Stimulated activated memory B cell treated with anti-CD40 and anti-IgM and Interleukin-4, amounts not matched to agents 10 μg/mL and 1 μg/mL and 100 μg/mL, for 72 hours (primary cell): ENCODE measurements around the gene OR4K15.
"Not testable (repeated sequence)": the region's sequence is repeated elsewhere in the genome, so short reads cannot be mapped to it uniquely, and the experiment has no call there.

Experiments used
- ATAC-seq: fragments of 150-1000 bp; cut with Tn5 transposase; 2 replicates; pipeline ENCODE4 v1.10.0; 2021
- H3K27ac Mint-ChIP-seq: one replicate; pipeline ENCODE4 v1.8.0; 2022; ENCODE audit warnings: mild to moderate bottlenecking, mixed read lengths
- H3K27me3 Mint-ChIP-seq: one replicate; pipeline ENCODE4 v1.8.0; 2022; ENCODE audit warnings: mixed read lengths
- H3K36me3 Mint-ChIP-seq: one replicate; pipeline ENCODE4 v1.8.0; 2022; ENCODE audit warnings: mixed read lengths
- H3K4me1 Mint-ChIP-seq: one replicate; pipeline ENCODE4 v1.8.0; 2022; ENCODE audit warnings: mixed read lengths
- H3K4me3 Mint-ChIP-seq: one replicate; pipeline ENCODE4 v1.8.0; 2022; ENCODE audit warnings: mild to moderate bottlenecking, moderate library complexity, mixed read lengths
- H3K9me3 Mint-ChIP-seq: one replicate; pipeline ENCODE4 v1.8.0; 2022; ENCODE audit warnings: mixed read lengths

The OR4K15 gene

GRCh38 chr14:19975291-19975690 is at the start of gene OR4K15:
OR4K15 (plus strand) TSS chr14:19975591; CDS start chr14:19975591, 0 bp downstream.
- H3K4me3 Mint-ChIP-seq, result no peak within 1 kb of the TSS
- H3K36me3 Mint-ChIP-seq, result no peaks in the 10 kb centered on the region
- H3K4me1 Mint-ChIP-seq, result no peaks in the 10 kb centered on the region
- ATAC-seq, result no peak
- no peak within 1 kb of the TSS for H3K27ac Mint-ChIP-seq
- H3K9me3 Mint-ChIP-seq, result peaks cover 4% of the 10 kb centered on the region
- no peaks in the 10 kb centered on the region for H3K27me3 Mint-ChIP-seq

GRCh38 chr14:19930617-19931016 is 44.8 kb upstream of the OR4K15 start, which contains the start of gene OR4K1:
OR4K1 (plus strand) TSS chr14:19930917; CDS start chr14:19935667, 4,750 bp downstream.
- H3K9me3 Mint-ChIP-seq, result peaks cover 2% of the 10 kb centered on the region
- H3K4me3 Mint-ChIP-seq, result no peak within 1 kb of the TSS
- H3K36me3 Mint-ChIP-seq, result no peaks in the 10 kb centered on the region
- ATAC-seq, result no peak
- no peak within 1 kb of the TSS for H3K27ac Mint-ChIP-seq
- H3K4me1 Mint-ChIP-seq, result no peaks in the 10 kb centered on the region
- no peaks in the 10 kb centered on the region for H3K27me3 Mint-ChIP-seq

GRCh38 chr14:19941668-19942067 is 33.7 kb upstream of the OR4K15 start:
- no peak overlapping the region for H3K27ac Mint-ChIP-seq
- H3K4me1 Mint-ChIP-seq, result no peaks in the 10 kb centered on the region
- H3K9me3 Mint-ChIP-seq, result peaks cover under 1% of the 10 kb centered on the region
- no peak overlapping the region for H3K4me3 Mint-ChIP-seq
- H3K27me3 Mint-ChIP-seq, result no peaks in the 10 kb centered on the region
- H3K36me3 Mint-ChIP-seq, result no peaks in the 10 kb centered on the region
- no peak for ATAC-seq

GRCh38 chr14:19947413-19948090 is 27.8 kb upstream of the OR4K15 start:
- no peak for ATAC-seq
- H3K9me3 Mint-ChIP-seq, result peaks cover 3% of the 10 kb centered on the region
- no peak overlapping the region for H3K27ac Mint-ChIP-seq
- no peaks in the 10 kb centered on the region for H3K4me1 Mint-ChIP-seq
- H3K4me3 Mint-ChIP-seq, result no peak overlapping the region
- no peaks in the 10 kb centered on the region for H3K36me3 Mint-ChIP-seq
- H3K27me3 Mint-ChIP-seq, result no peaks in the 10 kb centered on the region

GRCh38 chr14:19949218-19949617 is 26.2 kb upstream of the OR4K15 start:
- H3K36me3 Mint-ChIP-seq, result no peaks in the 10 kb centered on the region
- no peak overlapping the region for H3K4me3 Mint-ChIP-seq
- no peak for ATAC-seq
- no peak overlapping the region for H3K27ac Mint-ChIP-seq
- H3K27me3 Mint-ChIP-seq, result no peaks in the 10 kb centered on the region
- peaks cover 3% of the 10 kb centered on the region for H3K9me3 Mint-ChIP-seq
- H3K4me1 Mint-ChIP-seq, result no peaks in the 10 kb centered on the region

GRCh38 chr14:19969735-19970134 is 5.7 kb upstream of the OR4K15 start:
- not testable (repeated sequence) for H3K27me3 Mint-ChIP-seq, H3K9me3 Mint-ChIP-seq, H3K27ac Mint-ChIP-seq, ATAC-seq, H3K36me3 Mint-ChIP-seq, H3K4me3 Mint-ChIP-seq, H3K4me1 Mint-ChIP-seq

GRCh38 chr14:19974844-19975243 is 547 bp upstream of the OR4K15 start:
- no peak for ATAC-seq
- no peak overlapping the region for H3K27ac Mint-ChIP-seq
- H3K27me3 Mint-ChIP-seq, result no peaks in the 10 kb centered on the region
- H3K4me1 Mint-ChIP-seq, result no peaks in the 10 kb centered on the region
- H3K36me3 Mint-ChIP-seq, result no peaks in the 10 kb centered on the region
- H3K4me3 Mint-ChIP-seq, result no peak overlapping the region
- H3K9me3 Mint-ChIP-seq, result peaks cover 4% of the 10 kb centered on the region

GRCh38 chr14:19993438-19993837 is 18.0 kb downstream of the OR4K15 start:
- Mint-ChIP-seq H3K36me3 (no peaks in the 10 kb centered on the region), H3K27me3 (no peaks in the 10 kb centered on the region), H3K27ac (no peak overlapping the region), H3K9me3 (peaks cover 12% of the 10 kb centered on the region), H3K4me1 (no peaks in the 10 kb centered on the region), H3K4me3 (no peak overlapping the region)
- ATAC-seq, result no peak

- ATAC-seq, result no peak
- Mint-ChIP-seq H3K27me3 (no peaks in the 10 kb centered on the region), H3K36me3 (no peaks in the 10 kb centered on the region), H3K4me1 (no peaks in the 10 kb centered on the region), H3K4me3 (no peak within 1 kb of the TSS), H3K9me3 (peaks cover 3% of the 10 kb centered on the region), H3K27ac (no peak within 1 kb of the TSS)
Measured at GRCh38 chr14:20001863-20002262, 26.5 kb downstream of the OR4K15 start, which contains the start of gene OR4Q2. OR4Q2 (plus strand) TSS chr14:20002163.

GRCh38 chr14:20002319-20002718 is 26.9 kb downstream of the OR4K15 start:
- Mint-ChIP-seq H3K9me3 (peaks cover 3% of the 10 kb centered on the region), H3K27ac (no peak overlapping the region)

GRCh38 chr14:20008156-20008555 is 32.8 kb downstream of the OR4K15 start:
- H3K4me1 Mint-ChIP-seq, result no peaks in the 10 kb centered on the region
- H3K36me3 Mint-ChIP-seq, result no peaks in the 10 kb centered on the region
- ATAC-seq, result no peak
- peaks cover 10% of the 10 kb centered on the region for H3K9me3 Mint-ChIP-seq
- no peak overlapping the region for H3K4me3 Mint-ChIP-seq
- H3K27me3 Mint-ChIP-seq, result no peaks in the 10 kb centered on the region
- H3K27ac Mint-ChIP-seq, result no peak overlapping the region

More at GRCh38 chr14:20002319-20002718, 26.9 kb downstream of the OR4K15 start:
- Mint-ChIP-seq H3K4me3 (no peak overlapping the region), H3K27me3 (no peaks in the 10 kb centered on the region), H3K36me3 (no peaks in the 10 kb centered on the region), H3K4me1 (no peaks in the 10 kb centered on the region)
- no peak for ATAC-seq

GRCh38 chr14:20019257-20019865 is 44.0 kb downstream of the OR4K15 start, which contains the start of gene OR4K14:
OR4K14 (minus strand) TSS chr14:20019307; CDS start chr14:20015193, 4,114 bp downstream.
- no peak within 1 kb of the TSS for H3K4me3 Mint-ChIP-seq

More at GRCh38 chr14:20019257-20019865, 44.0 kb downstream of the OR4K15 start, which contains the start of gene OR4K14:
- no peak within 1 kb of the TSS for H3K27ac Mint-ChIP-seq
- H3K4me1 Mint-ChIP-seq, result no peaks in the 10 kb centered on the region
- peaks cover under 1% of the 10 kb centered on the region for H3K9me3 Mint-ChIP-seq
- no peaks in the 10 kb centered on the region for H3K36me3 Mint-ChIP-seq
- H3K27me3 Mint-ChIP-seq, result no peaks in the 10 kb centered on the region
- ATAC-seq, result no peak
